Measurements from ENCODE around the gene HARBI1.

Gene HARBI1

GRCh38 chr11:46633291-46634217 lies 16.5 kb upstream of the HARBI1 start:
- no peak for DNase-seq

DNA sequence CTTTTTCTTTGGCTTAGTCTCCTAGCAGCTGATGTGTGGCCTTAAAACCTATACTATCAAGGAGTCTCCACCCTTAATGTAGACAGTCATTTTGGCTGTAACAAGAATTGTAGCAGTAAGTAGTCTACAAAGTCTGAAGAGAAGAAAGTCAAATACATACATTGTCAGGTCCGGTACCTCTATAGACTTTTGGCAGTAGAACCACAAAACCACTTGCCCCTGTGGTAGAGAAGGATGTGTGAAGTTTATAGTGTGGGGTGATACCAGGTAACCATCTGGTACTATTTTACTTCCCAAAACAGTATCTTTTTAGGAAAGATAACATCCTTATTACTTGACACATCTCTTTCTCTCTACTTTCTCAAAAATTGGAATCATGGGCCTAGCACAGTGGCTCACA lies 15.5 kb upstream of the HARBI1 start:
- no peak for DNase-seq

- no peak for DNase-seq
Measured at GRCh38 chr11:46631676-46632075, 14.6 kb upstream of the HARBI1 start.

DNA sequence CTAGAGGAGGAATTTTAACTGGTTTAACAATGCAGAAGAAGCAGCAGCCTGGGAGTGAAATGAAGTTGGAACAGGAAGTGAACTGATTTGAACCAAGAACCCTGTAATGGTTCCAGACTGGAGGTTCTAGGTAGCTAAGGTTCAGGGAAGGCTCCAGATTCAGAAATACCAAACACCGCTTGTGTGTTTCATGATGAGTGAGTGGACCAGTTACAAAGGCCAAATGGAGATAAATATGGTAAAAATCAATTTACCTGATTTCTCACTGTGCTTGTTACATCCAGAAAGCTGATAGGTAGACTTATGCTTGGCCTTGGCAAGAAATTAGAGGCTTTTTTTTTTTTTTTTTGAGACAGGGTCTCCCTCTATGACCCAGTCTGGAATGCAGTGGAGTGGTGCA lies 13.2 kb upstream of the HARBI1 start:
- no peak for DNase-seq

DNA sequence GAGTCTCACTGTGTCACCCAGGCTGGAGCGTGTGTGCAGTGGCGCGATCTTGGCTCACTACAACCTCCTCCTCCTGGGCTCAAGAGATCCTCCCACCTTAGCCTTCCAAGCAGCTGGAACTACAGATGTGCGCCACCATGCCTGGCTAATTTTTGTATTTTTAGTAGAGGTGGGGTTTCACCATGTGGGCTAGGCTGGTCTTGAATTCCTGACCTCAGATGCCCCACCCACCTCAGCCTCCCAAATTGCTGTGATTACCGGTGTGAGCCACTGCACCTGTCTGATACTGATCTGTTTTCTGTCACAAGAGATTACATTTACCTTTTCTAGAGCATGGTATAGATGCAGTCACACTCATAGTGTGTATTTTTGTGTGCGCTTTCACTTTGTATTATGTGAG lies 11.9 kb upstream of the HARBI1 start:
- no peak for DNase-seq

- no peak for DNase-seq
Measured at GRCh38 chr11:46625406-46625805, 8.4 kb upstream of the HARBI1 start.

- no peak for DNase-seq
Measured at GRCh38 chr11:46618837-46619236, 1.8 kb upstream of the HARBI1 start.

DNA sequence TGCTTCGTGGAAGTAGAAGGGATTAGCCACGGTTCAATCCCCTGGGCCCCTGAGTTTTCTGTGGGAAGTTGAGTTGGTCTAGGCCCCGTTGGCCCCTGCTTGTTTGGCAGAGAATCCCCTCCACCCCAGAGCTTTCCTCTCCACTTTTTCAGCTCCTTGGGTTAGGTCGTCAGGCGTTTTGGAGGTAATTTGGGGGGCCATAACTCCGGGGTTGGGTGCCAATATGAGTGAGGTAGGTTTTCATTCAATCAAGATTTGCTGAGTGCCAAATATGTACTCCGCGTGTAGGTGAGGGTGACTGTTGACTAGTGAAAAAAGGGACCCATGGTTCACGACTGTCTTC lies 916 bp upstream of the HARBI1 start:
- DNase-seq, result no peak

DNA sequence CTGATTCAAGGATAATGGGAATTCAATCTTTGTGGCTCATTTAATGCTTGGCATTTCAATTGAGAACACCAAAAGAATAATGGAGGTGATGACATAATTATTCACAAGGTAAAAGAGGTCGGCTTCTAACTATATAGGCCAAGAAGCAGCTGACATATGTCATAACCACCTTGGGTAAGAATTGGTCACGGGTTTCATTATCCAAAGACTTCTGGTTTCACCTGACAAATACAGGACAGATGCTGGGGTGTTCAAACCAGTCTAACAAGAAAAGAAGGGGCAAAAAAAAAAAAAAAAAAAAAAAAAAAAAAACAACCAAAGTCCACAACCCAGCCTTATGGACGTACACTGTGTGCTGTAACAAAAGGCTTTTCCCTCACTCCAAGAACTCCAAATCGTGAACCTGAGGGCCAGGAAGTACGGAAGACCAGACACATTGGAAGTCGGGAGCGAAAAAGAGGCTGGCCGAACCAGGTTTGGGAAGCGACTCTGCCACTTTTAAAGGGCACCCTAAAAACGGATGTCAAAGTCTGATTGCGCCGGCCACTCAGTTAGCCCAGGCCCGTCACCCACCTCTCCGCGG lies 385 bp downstream of the HARBI1 start:
- no peak for DNase-seq

DNA sequence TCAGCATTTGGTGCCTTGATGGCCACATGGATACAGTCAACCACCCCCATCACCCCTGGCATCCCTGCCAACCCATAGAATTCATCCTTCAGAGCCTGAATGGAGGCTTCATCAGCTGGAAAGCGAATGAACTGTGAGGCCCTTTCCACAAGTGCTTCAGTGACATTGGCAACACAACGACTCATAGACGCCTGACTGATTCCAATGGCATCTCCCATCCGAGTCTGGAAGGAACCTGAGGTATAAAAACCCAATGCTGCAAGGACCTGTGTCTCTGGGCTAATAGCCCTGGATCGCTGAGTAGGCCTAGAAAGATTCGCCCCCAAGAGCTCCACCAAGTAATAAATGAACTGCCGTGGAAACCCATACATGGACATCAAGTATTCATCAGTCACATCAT lies 1.3 kb downstream of the HARBI1 start:
- DNase-seq, result no peak

DNA sequence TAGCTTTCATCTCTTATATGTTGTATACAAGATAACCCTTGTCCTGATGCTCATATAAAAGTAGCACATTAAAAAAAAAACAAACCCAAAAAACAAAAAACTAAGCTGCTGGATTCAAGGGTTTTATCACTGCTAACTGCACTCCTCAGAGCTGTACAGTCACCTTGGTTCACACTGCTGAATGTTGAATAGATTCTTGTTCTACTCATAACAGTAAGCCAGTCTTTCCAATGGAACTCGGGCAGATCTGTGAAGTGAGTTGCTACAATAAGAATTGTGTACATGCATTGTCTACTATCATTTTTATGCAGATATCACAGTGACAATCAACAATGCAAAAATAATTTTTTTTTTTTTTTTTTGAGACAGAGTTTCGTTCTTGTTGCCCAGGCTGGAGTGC lies 4.7 kb downstream of the HARBI1 start:
- DNase-seq, result no peak

DNA sequence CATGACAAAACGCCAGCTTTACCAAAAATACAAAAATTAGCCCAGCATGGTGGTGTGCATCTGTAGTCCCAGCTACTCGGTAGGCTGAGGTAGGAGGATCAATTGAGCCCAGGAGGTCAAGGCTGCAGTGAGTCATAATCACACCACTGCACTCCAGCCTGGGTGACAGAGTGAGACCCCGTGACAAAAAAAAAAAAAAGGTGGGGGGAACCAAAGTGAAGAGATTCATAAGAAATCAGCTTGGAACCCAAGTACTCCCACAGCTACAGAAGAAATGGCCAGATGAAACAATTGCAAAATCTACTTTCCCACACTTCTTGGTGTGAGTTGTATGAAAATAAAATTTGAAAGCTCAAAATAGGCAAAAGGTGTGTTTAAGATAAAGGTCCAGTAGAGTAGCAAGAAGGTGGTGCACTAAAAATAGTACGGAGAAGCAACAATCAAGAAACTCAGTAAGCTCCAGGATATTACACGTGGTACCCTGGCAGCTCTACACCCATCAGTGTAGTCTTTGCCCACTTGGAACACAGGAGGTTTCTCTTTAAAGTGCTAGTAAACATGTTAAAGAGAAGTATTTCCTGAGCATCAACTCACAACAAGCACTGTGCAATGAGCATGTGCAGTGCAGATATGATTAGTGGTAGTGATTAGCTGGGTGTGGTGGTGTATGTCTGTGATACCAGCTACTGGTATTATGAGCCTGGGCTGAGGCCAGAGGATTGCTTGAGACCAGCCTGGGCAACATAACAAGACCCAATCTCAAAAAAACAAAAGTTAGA lies 5.3 kb downstream of the HARBI1 start:
- DNase-seq, result no peak

- no peak for DNase-seq
Measured at GRCh38 chr11:46609386-46609785, 7.6 kb downstream of the HARBI1 start.

DNA sequence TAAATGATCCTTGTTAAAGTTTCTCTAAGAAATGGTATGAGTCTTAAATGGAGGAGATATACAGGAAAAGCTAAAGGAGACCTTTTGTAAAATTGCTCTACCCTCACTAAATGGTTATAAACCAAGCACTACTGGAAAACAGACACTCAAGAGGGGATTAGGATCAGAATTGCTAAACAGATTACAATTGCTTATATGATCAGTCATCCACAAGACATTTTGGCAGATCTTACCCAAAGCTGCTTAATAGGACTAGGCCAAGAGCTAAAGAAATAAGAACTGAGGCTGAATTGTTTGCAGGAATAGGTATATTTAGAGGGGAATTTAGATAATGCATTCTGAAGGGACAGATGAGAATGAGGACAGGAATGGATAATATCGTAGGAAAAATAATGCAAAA lies 9.5 kb downstream of the HARBI1 start:
- no peak for DNase-seq

- DNase-seq, result no peak
Measured at GRCh38 chr11:46604796-46605195, 12.2 kb downstream of the HARBI1 start.

GRCh38 chr11:46603704-46604308 lies 13.2 kb downstream of the HARBI1 start:
- no peak for DNase-seq

GRCh38 chr11:46601129-46601528 lies 15.9 kb downstream of the HARBI1 start:
- DNase-seq, result no peak

GRCh38 chr11:46600194-46600960 lies 16.6 kb downstream of the HARBI1 start:
- no peak for DNase-seq

DNA sequence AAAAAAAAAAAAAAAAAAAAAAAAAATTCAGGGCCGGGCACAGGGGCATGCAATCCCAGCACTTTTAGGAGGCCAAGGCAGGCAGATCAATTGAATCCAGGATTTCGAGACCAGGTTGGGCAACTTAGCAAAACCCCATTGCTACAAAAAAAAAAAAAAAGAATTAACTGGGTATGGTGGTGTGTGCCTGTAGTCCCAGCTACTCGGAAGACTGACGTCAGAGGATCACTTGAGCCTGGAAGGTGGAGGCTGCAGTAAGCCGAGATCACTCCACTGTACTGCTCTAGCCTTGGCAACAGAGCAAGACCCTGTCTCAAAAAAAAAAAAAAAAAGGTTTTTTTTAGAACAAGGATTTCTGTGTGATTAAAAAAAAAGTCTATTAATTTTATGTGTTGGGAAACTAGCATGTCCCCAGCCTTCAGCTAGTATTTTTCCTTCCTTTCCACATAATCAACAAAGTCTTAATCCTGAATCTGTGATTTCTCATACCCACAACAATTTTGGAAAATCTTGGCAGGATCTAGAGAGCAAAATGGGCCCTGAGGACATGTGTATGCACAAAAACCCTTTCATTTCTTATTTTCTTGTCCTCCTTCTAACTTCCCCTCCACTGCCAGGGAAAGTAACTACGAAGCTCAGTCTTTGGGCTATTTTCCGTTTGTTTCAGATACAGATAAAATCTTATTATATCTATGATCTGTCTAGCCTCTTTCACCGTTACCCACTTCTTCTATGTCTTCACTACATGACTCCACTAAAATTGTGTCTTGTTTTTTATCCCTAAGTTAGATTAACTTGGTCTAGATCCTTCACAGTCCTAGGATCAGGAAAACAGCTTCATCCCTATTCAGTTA lies 17.5 kb downstream of the HARBI1 start:
- no peak for DNase-seq

GRCh38 chr11:46597609-46598219 lies 19.3 kb downstream of the HARBI1 start:
- DNase-seq, result no peak

DNA sequence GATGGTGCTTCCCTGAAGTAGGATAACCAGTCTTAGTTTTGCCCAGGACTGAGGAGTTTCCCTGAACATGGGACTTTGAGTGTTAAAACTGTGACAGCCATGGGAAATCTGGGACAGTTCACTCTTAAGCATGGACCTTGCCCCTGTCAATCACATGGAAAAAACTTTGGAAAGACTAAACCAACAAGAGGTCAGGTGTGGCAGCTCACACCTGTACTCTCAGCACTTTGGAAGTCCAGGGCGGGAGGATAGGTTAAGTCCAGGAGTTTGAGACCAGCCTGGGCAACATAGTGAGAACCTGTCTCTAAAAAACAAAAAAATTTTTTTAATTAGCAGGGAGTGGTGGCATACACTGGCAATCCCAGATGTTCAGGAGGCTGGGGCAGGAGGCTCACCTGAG lies 19.9 kb downstream of the HARBI1 start:
- no peak for DNase-seq

Data from bone marrow (tissue), 2 donors.